Kidney (tissue), 14 donors: ENCODE results near the gene PPDPF. TPM values are rescaled to one million over a fixed set of nuclear protein-coding genes. Genes with fewer than 3 reads are reported as not detected.

ENCODE experiments used
- DNase-seq, 5 donors: peaks; one replicate each; pipeline ENCODE4 v3.0.0-alpha.2; 2013 to 2020
- FAIRE-seq: peaks from 2 replicates; lab custom pipeline; 2012; peaks lifted over from hg19 to GRCh38; lab: Jason Lieb, UNC
- H3K27ac ChIP-seq, 2 donors: one replicate each; pipeline ENCODE4 v1.7.0; 2013; ENCODE audit warnings: low read depth in 2 of 2, low read length in 2 of 2, inconsistent platforms in 1 of 2
- H3K27me3 ChIP-seq: one replicate; pipeline ENCODE4 v1.7.1; 2013; ENCODE audit warnings: low read length, inconsistent platforms; ENCODE audit not compliant: control insufficient read depth, insufficient read depth
- H3K36me3 ChIP-seq, 3 donors: one replicate each; pipeline versions ENCODE4 v1.7.0 to v1.7.1; 2013; ENCODE audit warnings: low read length in 3 of 3, control low read depth in 1 of 3, inconsistent platforms in 1 of 3; ENCODE audit not compliant: insufficient read depth in 3 of 3, control insufficient read depth in 2 of 3
- H3K4me1 ChIP-seq, 3 donors: one replicate each; pipeline versions ENCODE4 v1.7.0 to v1.7.1; 2013; ENCODE audit warnings: low read length in 3 of 3, inconsistent platforms in 1 of 3, low read depth in 1 of 3; ENCODE audit not compliant: control insufficient read depth in 2 of 3, insufficient read depth in 2 of 3
- H3K4me3 ChIP-seq, 3 donors: one replicate each; pipeline versions ENCODE4 v1.7.0 to v1.8.1; 2013; ENCODE audit warnings: low read length in 3 of 3, control low read depth in 1 of 3, inconsistent platforms in 1 of 3
- H3K9ac ChIP-seq, 3 donors: one replicate each; pipeline versions ENCODE4 v1.7.0 to v1.7.1; 2013; ENCODE audit warnings: low read length in 3 of 3, control low read depth in 1 of 3, inconsistent platforms in 1 of 3
- H3K9me3 ChIP-seq, 3 donors: one replicate each; pipeline versions ENCODE4 v1.7.0 to v1.7.1; 2013; ENCODE audit warnings: low read length in 3 of 3, control low read depth in 1 of 3, inconsistent platforms in 1 of 3; ENCODE audit not compliant: control insufficient read depth in 2 of 3, insufficient read depth in 1 of 3
- CTCF ChIP-seq: IDR thresholded peaks from 3 replicates; pipeline ENCODE4 v1.5.1; 2012; ENCODE audit warnings: mild to moderate bottlenecking, moderate library complexity, borderline replicate concordance; ENCODE audit not compliant: insufficient read depth; ENCODE audit errors: extremely low read depth
- intact Hi-C: fragments of 100-400 bp; cut with DNase I; formaldehyde crosslinking; loops from one replicate; pipeline ENCODE4 v1.11.1; 2022
- polyA plus RNA-seq: library from polyadenylated mRNA; stranded (reverse); fragments of 350-450 nt; fragmentation: Illumina TruSeq; extraction: RNeasy Lipid Tissue Mini Kit (QIAGEN cat#74804); gene quantifications from one replicate; pipeline ENCODE4 v1.2.3, GENCODE V29; 2014; ENCODE audit warnings: low read depth, low replicate concordance; ENCODE audit not compliant: insufficient read depth
- total RNA-seq: library from RNA; stranded (reverse); fragmentation: NEBNext Ultra II Directional; extraction: Animal tissue kit (Norgen Biotek cat#: 25700); gene quantifications from one replicate; pipeline ENCODE4 v1.2.1, GENCODE V29; 2021
- donor health status: control.
- donor health status: control.
- donor health status: control.
- donor health status: control.
- donor health status: control.
- donor health status: DM: yes; HTN: yes; CAD: no.
- donor health status: Normal renal cell carcinoma (clear cell type).

The PPDPF gene
- total and polyA plus RNA-seq, 2 donors from 2014 or later = 578 to 961 TPM

GRCh38 chr20:63504642-63505041 is 15.9 kb upstream of the PPDPF start:
- no peak overlapping the region for H3K4me3 ChIP-seq
- no peak for TF ChIP-seq CTCF
- FAIRE-seq (no peak), DNase-seq (peak in 1 of 5 donors; percentile 15)
- H3K36me3 ChIP-seq = no peaks in the 10 kb centered on the region
- no peak overlapping the region for H3K9ac ChIP-seq
- H3K27me3 ChIP-seq = peaks cover 2% of the 10 kb centered on the region
- peaks cover 0 to 14% (median 0%) of the 10 kb centered on the region in 3 donors for H3K9me3 ChIP-seq
- no peak overlapping the region for H3K27ac ChIP-seq
- H3K4me1 ChIP-seq = no peaks in the 10 kb centered on the region
- intact Hi-C loops = no loop called here

- Histone ChIP-seq H3K27ac (no peak overlapping the region), H3K4me1 (no peaks in the 10 kb centered on the region), H3K27me3 (no peaks in the 10 kb centered on the region), H3K9ac (no peak overlapping the region), H3K4me3 (no peak overlapping the region), H3K36me3 (no peaks in the 10 kb centered on the region), H3K9me3 (peaks cover 0 to 14% (median 0%) of the 10 kb centered on the region in 3 donors)
- intact Hi-C loops = no loop called here
- DNase-seq (no peak), FAIRE-seq (no peak)
- TF ChIP-seq CTCF = no peak
Observed at GRCh38 chr20:63505281-63505680, 15.3 kb upstream of the PPDPF start.

GRCh38 chr20:63505723-63506122 is 14.8 kb upstream of the PPDPF start:
- no peaks in the 10 kb centered on the region for H3K27me3 ChIP-seq
- DNase-seq (peak in 1 of 5 donors; percentile 44), FAIRE-seq (no peak)

More at GRCh38 chr20:63505723-63506122, 14.8 kb upstream of the PPDPF start:
- Histone ChIP-seq H3K4me3 (no peak overlapping the region), H3K9me3 (peaks cover 0 to 14% (median 0%) of the 10 kb centered on the region in 3 donors), H3K36me3 (no peaks in the 10 kb centered on the region), H3K4me1 (no peaks in the 10 kb centered on the region), H3K9ac (no peak overlapping the region), H3K27ac (no peak overlapping the region)
- TF ChIP-seq CTCF = no peak
- intact Hi-C loops = no loop called here
